ENCODE measurements around the gene SETDB2.
A peak's percentile ranks its signal among the peaks of the same experiment; 100 is the strongest.

The SETDB2 gene

GRCh38 chr13:49443704-49444523, at the start of gene SETDB2, which contains the start of gene CAB39L:
SETDB2 (plus strand) TSS chr13:49444274; CDS start chr13:49451894, 7,620 bp downstream.
CAB39L (minus strand) TSS chr13:49444064; CDS start chr13:49382910, 61,154 bp downstream.
- DNase-seq: peak; percentile 91 to 100 (median 97)

GRCh38 chr13:49395451-49395865, 48.6 kb upstream of the SETDB2 start:
- DNase-seq: no peak

- DNase-seq: no peak
Measured at GRCh38 chr13:49395878-49396380, 48.1 kb upstream of the SETDB2 start.

GRCh38 chr13:49399801-49400472, 44.1 kb upstream of the SETDB2 start:
- no peak for DNase-seq

GRCh38 chr13:49400755-49401659, 43.1 kb upstream of the SETDB2 start:
- DNase-seq: peak in 7 of 14 donors; percentile 6 to 25 (median 12)

- no peak for DNase-seq
Measured at GRCh38 chr13:49403996-49404702, 39.9 kb upstream of the SETDB2 start.

- DNase-seq: no peak
Measured at GRCh38 chr13:49404703-49405020, 39.4 kb upstream of the SETDB2 start.

GRCh38 chr13:49407068-49407467, 37.0 kb upstream of the SETDB2 start:
- no peak for DNase-seq

GRCh38 chr13:49407936-49408335, 36.1 kb upstream of the SETDB2 start:
- no peak for DNase-seq

GRCh38 chr13:49409008-49409407, 35.1 kb upstream of the SETDB2 start:
- peak in 1 of 14 donors; percentile 16 for DNase-seq

GRCh38 chr13:49410006-49410405, 34.1 kb upstream of the SETDB2 start:
- no peak for DNase-seq

- DNase-seq: no peak
Measured at GRCh38 chr13:49410477-49410876, 33.6 kb upstream of the SETDB2 start.

- DNase-seq: no peak
Measured at GRCh38 chr13:49411353-49411752, 32.7 kb upstream of the SETDB2 start.

GRCh38 chr13:49412749-49413148, 31.3 kb upstream of the SETDB2 start:
- DNase-seq: no peak

- no peak for DNase-seq
Measured at GRCh38 chr13:49417161-49417560, 26.9 kb upstream of the SETDB2 start.

- no peak for DNase-seq
Measured at GRCh38 chr13:49418206-49418605, 25.9 kb upstream of the SETDB2 start.

GRCh38 chr13:49419276-49419675, 24.8 kb upstream of the SETDB2 start:
- no peak for DNase-seq

GRCh38 chr13:49421391-49421790, 22.7 kb upstream of the SETDB2 start:
- DNase-seq: no peak

GRCh38 chr13:49424011-49424560, 20.0 kb upstream of the SETDB2 start:
- no peak for DNase-seq

- no peak for DNase-seq
Measured at GRCh38 chr13:49428041-49428763, 15.9 kb upstream of the SETDB2 start.

GRCh38 chr13:49429121-49429520, 15.0 kb upstream of the SETDB2 start:
- no peak for DNase-seq
